ENCODE data around the gene GGNBP2. TPM values are rescaled to one million over a fixed set of nuclear protein-coding genes. Genes with fewer than 3 reads are reported as not detected.

Gene GGNBP2
- total and polyA plus RNA-seq, 2 of the 8 experiments (the other 6 are each of a cell fraction or from before 2014, with no cell fraction given), result 29.2 to 35.8 TPM

DNA sequence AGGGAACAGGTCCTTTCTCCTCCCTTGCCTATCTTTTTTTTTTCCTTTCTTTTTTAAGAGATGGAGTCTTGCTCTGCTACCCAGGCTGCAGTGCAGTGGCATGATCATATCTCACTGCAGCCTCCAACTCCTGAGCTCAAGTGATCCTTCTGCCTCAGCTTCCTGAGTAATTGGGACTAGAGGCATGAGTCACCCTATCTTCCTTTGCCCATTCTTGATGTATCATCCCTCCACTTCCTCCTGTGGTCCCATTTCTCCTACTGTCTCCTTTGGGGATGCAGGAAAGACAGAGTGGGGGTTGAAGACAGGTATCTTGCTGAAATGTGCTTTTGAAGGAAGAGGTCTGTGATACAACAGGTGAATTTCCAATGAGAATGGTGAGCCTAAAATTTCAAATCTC, 15.6 kb upstream of the GGNBP2 start (continued):
- TF ChIP-seq YY1 (IDR thresholded peaks at IDR 0.05; ENCODE audit: low read depth, low read length) (no peak), JUN (IDR thresholded peaks at IDR 0.05; ENCODE audit: low read depth, low read length) (no peak), FOSL1 (IDR thresholded peaks at IDR 0.05; ENCODE audit: insufficient read depth, low read depth, low read length) (no peak), TCF12 (IDR thresholded peaks at IDR 0.05; ENCODE audit: low read depth, low read length) (no peak)
